RWPE1 (cell line): ENCODE results near the gene OR2L8.

Source experiments
- CTCF ChIA-PET: fragments of 350-600 bp; sonication (Branson Sonifier 250); formaldehyde crosslinking; extraction: SDS; loops from one replicate; lab custom pipeline; 2021; lab: Yijun Ruan, JAX
- POLR2A ChIA-PET: fragments of 400-600 bp; formaldehyde crosslinking; extraction: SDS; loops from one replicate; lab custom pipeline; 2020; ENCODE audit warnings: antibody characterized with exemption; ENCODE audit not compliant: low non-redundant PET; lab: Yijun Ruan, JAX
- DNase-seq: peaks from one replicate; pipeline ENCODE4 v3.0.0; 2012; ENCODE audit warnings: low spot score
- H3K27ac ChIP-seq: fragments of 450-650 bp; 2 replicates; pipeline ENCODE4 v1.5.1; 2017
- CTCF ChIP-seq: fragments of 450-650 bp; conservative IDR thresholded peaks from 2 replicates; pipeline ENCODE4 v1.5.1; 2017; ENCODE audit warnings: low read depth, mild to moderate bottlenecking

Gene OR2L8

GRCh38 chr1:247913786-247914185 is 34.9 kb upstream of the OR2L8 start:
- ChIA-PET POLR2A (no interaction called here), CTCF (no interaction called here)
- H3K27ac ChIP-seq = no peak overlapping the region
- TF ChIP-seq CTCF = no peak
- no peak for DNase-seq

GRCh38 chr1:247914941-247915662 is 33.6 kb upstream of the OR2L8 start:
- no peak for TF ChIP-seq CTCF
- H3K27ac ChIP-seq = no peak overlapping the region
- ChIA-PET CTCF (no interaction called here), POLR2A (no interaction called here)
- no peak for DNase-seq

GRCh38 chr1:247919952-247920351 is 28.7 kb upstream of the OR2L8 start, which contains the start of gene OR2T8:
OR2T8 (plus strand) TSS chr1:247920252; CDS start chr1:247921018, 766 bp downstream.
- no peak within 1 kb of the TSS for H3K27ac ChIP-seq
- no peak for DNase-seq
- POLR2A ChIA-PET = no interaction called here
- TF ChIP-seq CTCF = no peak
- CTCF ChIA-PET = no interaction called here

- no peak overlapping the region for H3K27ac ChIP-seq
- ChIA-PET CTCF (no interaction called here), POLR2A (no interaction called here)
- DNase-seq = no peak
- TF ChIP-seq CTCF = no peak
Measured at GRCh38 chr1:247923941-247924340, 24.7 kb upstream of the OR2L8 start.

- ChIA-PET CTCF (interaction anchor here (0.7 kb wide), 1 partner anchor 13 kb away, joined by 3 read pairs; no protein-coding TSS in a partner anchor), POLR2A (no interaction called here)
- no peak for DNase-seq
- no peak within 1 kb of the TSS for H3K27ac ChIP-seq
- no peak for TF ChIP-seq CTCF
Measured at GRCh38 chr1:247924868-247925267, 23.8 kb upstream of the OR2L8 start, which contains the start of gene OR2AJ1. OR2AJ1 (plus strand) TSS chr1:247924889; CDS start chr1:247933769, 8,880 bp downstream.

- POLR2A ChIA-PET = no interaction called here
- TF ChIP-seq CTCF = no peak
- no peak overlapping the region for H3K27ac ChIP-seq
- CTCF ChIA-PET = no interaction called here
- DNase-seq = no peak
Measured at GRCh38 chr1:247933989-247934388, 14.7 kb upstream of the OR2L8 start.
